SU-DHL-6 (cell line): ENCODE data around the gene SP7.

ENCODE experiments used
- EZH2phosphoT487 ChIP-seq: fragments of 200-600 bp; sonication (generic), shearing (Covaris generic); conservative IDR thresholded peaks from 2 replicates; pipeline ENCODE4 v1.6.1; 2018; ENCODE audit warnings: mild to moderate bottlenecking, antibody characterized with exemption, low read length, moderate library complexity, mixed read lengths
- TF ChIP-seq, protein P1 (sequence below): fragments of 200-600 bp; sonication (generic); IDR thresholded peaks from one replicate; pipeline ENCODE4 v1.5.1; 2017; ENCODE audit warnings: antibody characterized with exemption, mild to moderate bottlenecking, low read length, moderate library complexity; ENCODE audit not compliant: insufficient read depth, poor library complexity, severe bottlenecking

DNA sequence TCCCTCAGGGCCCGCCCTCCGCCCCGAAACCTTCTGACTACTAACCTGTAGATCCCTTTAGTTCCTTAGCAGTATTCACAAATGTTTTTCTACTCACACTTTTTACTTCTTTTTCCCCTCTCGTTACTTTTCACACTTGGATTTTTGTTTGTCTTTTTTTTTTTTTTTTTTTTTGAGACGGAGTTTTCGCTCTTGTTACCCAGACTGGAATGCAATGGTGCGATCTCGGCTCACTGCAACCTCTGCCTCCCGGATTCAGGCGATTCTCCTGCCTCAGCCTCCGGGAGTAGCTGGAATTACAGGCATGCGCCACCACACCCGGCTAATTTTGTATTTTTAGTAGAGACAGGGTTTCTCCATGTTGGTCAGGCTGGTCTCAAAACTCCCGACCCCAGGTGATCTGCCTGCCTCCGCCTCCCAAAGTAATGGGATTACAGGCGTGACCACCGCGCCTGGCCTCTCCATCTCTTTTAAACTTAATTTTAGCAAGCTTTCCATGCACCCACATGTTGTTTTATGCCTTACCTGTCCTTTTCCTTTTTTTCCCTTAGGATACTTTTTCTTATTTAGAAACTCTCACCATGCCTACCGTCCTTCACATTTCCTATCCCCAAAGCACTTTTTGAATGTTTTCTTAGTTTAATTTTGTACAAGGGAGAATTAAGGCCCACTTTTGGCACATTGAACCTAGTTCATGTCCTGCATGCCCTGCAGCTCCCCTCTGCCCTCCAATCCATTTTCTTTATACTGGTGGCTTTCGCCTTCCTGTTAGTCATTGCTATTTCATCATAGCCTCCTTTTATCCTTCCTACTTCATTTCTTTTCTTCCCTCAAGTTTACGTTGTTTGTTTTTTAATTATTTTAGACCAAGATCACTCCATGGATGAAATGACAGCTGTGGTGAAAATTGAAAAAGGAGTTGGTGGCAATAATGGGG is 44.9 kb upstream of the SP7 start:
- TF ChIP-seq, protein P1, sequence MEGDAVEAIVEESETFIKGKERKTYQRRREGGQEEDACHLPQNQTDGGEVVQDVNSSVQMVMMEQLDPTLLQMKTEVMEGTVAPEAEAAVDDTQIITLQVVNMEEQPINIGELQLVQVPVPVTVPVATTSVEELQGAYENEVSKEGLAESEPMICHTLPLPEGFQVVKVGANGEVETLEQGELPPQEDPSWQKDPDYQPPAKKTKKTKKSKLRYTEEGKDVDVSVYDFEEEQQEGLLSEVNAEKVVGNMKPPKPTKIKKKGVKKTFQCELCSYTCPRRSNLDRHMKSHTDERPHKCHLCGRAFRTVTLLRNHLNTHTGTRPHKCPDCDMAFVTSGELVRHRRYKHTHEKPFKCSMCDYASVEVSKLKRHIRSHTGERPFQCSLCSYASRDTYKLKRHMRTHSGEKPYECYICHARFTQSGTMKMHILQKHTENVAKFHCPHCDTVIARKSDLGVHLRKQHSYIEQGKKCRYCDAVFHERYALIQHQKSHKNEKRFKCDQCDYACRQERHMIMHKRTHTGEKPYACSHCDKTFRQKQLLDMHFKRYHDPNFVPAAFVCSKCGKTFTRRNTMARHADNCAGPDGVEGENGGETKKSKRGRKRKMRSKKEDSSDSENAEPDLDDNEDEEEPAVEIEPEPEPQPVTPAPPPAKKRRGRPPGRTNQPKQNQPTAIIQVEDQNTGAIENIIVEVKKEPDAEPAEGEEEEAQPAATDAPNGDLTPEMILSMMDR, result no peak
- TF ChIP-seq EZH2phosphoT487, result no peak
